HepG2 (cell line): ENCODE results near the gene PTPRN. TPM values are rescaled to one million over a fixed set of nuclear protein-coding genes. Genes with fewer than 3 reads are reported as not detected.
A peak's percentile ranks its signal among the peaks of the same experiment; 100 is the strongest.

Experiments
- CBX2 ChIP-seq, 2 experiments: fragments of 200-600 bp in 1 of 2; sonication (generic); formaldehyde crosslinking in 1 of 2; IDR thresholded peaks; 2 replicates each; pipeline versions ENCODE4 v1.7.0 to v1.8.1; 2018 to 2022; ENCODE audit warnings: low read depth in 2 of 2, low read length in 1 of 2, mild to moderate bottlenecking in 1 of 2, missing genetic modification reagents in 1 of 2
- FOXA3 ChIP-seq: IDR thresholded peaks from 2 replicates; pipeline ENCODE4 v1.6.1; 2016; ENCODE audit warnings: missing genetic modification reagents, missing compliant biosample characterization
- GTF2F1 ChIP-seq: fragments of 150-350 bp; IDR thresholded peaks from 2 replicates; pipeline ENCODE4 v1.6.1; 2014; ENCODE audit warnings: low read length
- HNRNPL ChIP-seq: fragments of 200-400 bp; formaldehyde crosslinking; IDR thresholded peaks from 2 replicates; pipeline ENCODE4 v1.6.1; 2017; ENCODE audit warnings: mild to moderate bottlenecking, low read depth, low read length
- HOXA7 ChIP-seq: sonication (generic); formaldehyde crosslinking; IDR thresholded peaks from 2 replicates; pipeline ENCODE4 v1.8.1; 2022; ENCODE audit warnings: mild to moderate bottlenecking, missing genetic modification reagents, moderate library complexity
- KAT8 ChIP-seq: IDR thresholded peaks from 2 replicates; pipeline ENCODE4 v1.6.1; 2016; ENCODE audit warnings: missing genetic modification reagents, missing compliant biosample characterization
- MTF1 ChIP-seq: sonication (generic); formaldehyde crosslinking; IDR thresholded peaks from 2 replicates; pipeline ENCODE4 v1.5.0; 2020; ENCODE audit warnings: missing genetic modification reagents
- REL ChIP-seq: sonication (generic); formaldehyde crosslinking; conservative IDR thresholded peaks from 2 replicates; pipeline ENCODE4 v1.8.0; 2022; ENCODE audit warnings: mild to moderate bottlenecking, missing genetic modification reagents, moderate library complexity
- SAFB2 ChIP-seq: sonication (generic); formaldehyde crosslinking; IDR thresholded peaks from 2 replicates; pipeline ENCODE4 v1.5.1; 2020; ENCODE audit warnings: missing genetic modification reagents, low read depth, mild to moderate bottlenecking, borderline replicate concordance
- SALL2 ChIP-seq: sonication (generic); formaldehyde crosslinking; IDR thresholded peaks from 2 replicates; pipeline ENCODE4 v1.8.1; 2023; ENCODE audit warnings: mild to moderate bottlenecking, missing genetic modification reagents, inconsistent platforms
- SATB2 ChIP-seq: sonication (generic); formaldehyde crosslinking; IDR thresholded peaks from 2 replicates; pipeline ENCODE4 v1.5.0; 2020; ENCODE audit warnings: missing genetic modification reagents
- SNAI1 ChIP-seq: sonication (generic); formaldehyde crosslinking; IDR thresholded peaks from 2 replicates; pipeline ENCODE4 v1.5.0; 2020; ENCODE audit warnings: mild to moderate bottlenecking, missing genetic modification reagents, borderline replicate concordance
- YY1 ChIP-seq: IDR thresholded peaks from 2 replicates; pipeline ENCODE4 v1.6.1; 2011; ENCODE audit warnings: low read length, low read depth, moderate library complexity, mild to moderate bottlenecking; ENCODE audit not compliant: insufficient read depth, insufficient replicate concordance
- ZMYM2 ChIP-seq: sonication (generic); formaldehyde crosslinking; IDR thresholded peaks from 2 replicates; pipeline ENCODE4 v1.8.0; 2022; ENCODE audit warnings: mild to moderate bottlenecking, missing genetic modification reagents
- ZNF292 ChIP-seq: sonication (generic); formaldehyde crosslinking; IDR thresholded peaks from 2 replicates; pipeline ENCODE4 v1.8.1; 2022; ENCODE audit warnings: mild to moderate bottlenecking, low read depth, missing genetic modification reagents, borderline replicate concordance
- ZNF792 ChIP-seq: IDR thresholded peaks from 2 replicates; pipeline ENCODE4 v1.6.1; 2016
- polyA plus RNA-seq, 8 experiments: library from polyadenylated mRNA; depleted of rRNA in 3 of 8; stranded (reverse) in 7 of 8; unstranded in 1 of 8; fragments of >200 nt; fragmentation: Illumina TruSeq in 4 of 8; extraction: Trizol in 4 of 8; gene quantifications; 2 replicates each; pipeline versions ENCODE4 v1.2.1 to v1.2.3, GENCODE V29; 2011 to 2016; ENCODE audit warnings: low read depth in 4 of 8, missing spikeins in 1 of 8, mixed read lengths in 1 of 8; ENCODE audit not compliant: insufficient read depth in 1 of 8
- total RNA-seq, 5 experiments: library from RNA; depleted of rRNA; stranded (reverse); fragments of >200 nt; fragmentation: Illumina TruSeq; extraction: Trizol; gene quantifications; 2 replicates each; pipeline ENCODE4 v1.2.3, GENCODE V29; 2016; ENCODE audit warnings: low read depth in 1 of 5
- TF ChIP-seq, protein P1 (sequence below): sonication (generic); formaldehyde crosslinking; IDR thresholded peaks from 2 replicates; pipeline ENCODE4 v1.4.0; 2020; ENCODE audit warnings: mild to moderate bottlenecking, low read depth, missing genetic modification reagents
- TF ChIP-seq, protein P2 (sequence below): sonication (generic); formaldehyde crosslinking; IDR thresholded peaks from 2 replicates; pipeline ENCODE4 v1.5.0; 2020; ENCODE audit warnings: mild to moderate bottlenecking, missing genetic modification reagents, borderline replicate concordance
- TF ChIP-seq, protein P3 (sequence below): sonication (generic); formaldehyde crosslinking; conservative IDR thresholded peaks from 2 replicates; pipeline ENCODE4 v1.4.0; 2020; ENCODE audit warnings: missing genetic modification reagents
- TF ChIP-seq, protein P4 (sequence below): sonication (generic); formaldehyde crosslinking; IDR thresholded peaks from 2 replicates; pipeline ENCODE4 v1.4.0; 2020; ENCODE audit warnings: low read depth, mild to moderate bottlenecking, missing genetic modification reagents

The PTPRN gene
- total and polyA plus RNA-seq, 2 of the 13 experiments (the other 11 are each of a cell fraction or from before 2014, with no cell fraction given): 0.26 TPM; not detected in 1

DNA sequence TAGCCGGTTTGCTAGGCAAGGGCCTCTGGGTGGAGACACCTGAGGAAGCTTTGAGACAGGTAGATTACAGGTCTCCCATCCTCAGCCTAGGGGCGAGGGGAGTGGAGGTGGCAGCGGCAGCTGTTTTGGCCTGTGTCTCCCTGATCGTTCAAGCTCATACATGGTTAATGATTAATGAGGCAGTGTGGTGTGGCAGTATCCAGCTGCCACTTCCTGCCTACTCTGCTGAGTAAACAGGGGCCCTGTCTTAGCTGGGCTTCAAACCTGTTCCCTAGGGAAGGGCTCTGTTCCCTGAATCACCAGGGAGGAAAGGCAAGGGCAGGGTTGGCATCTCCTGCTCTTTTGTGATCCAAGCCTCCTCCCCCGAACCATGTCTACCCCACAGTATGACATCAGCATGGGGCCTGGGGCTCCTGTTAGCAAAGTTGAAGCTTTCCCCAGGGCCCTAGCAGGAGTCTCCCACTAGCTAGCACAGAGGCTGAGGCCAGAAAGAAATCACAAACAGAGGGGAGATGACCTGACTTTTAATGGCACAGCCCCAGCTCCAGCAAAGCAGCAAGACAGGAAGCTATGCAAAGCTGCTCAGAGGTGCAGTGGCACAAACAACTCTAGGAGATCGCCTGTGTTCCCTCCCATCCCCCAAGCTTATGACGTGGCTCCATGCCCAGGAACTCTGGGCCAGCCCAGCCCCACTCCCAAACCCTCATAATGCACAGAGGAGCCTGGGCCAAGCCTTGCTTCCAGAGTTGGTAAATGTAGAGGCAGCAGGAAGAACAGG lies 59.8 kb downstream of the PTPRN start (continued):
- TF ChIP-seq, protein P1, sequence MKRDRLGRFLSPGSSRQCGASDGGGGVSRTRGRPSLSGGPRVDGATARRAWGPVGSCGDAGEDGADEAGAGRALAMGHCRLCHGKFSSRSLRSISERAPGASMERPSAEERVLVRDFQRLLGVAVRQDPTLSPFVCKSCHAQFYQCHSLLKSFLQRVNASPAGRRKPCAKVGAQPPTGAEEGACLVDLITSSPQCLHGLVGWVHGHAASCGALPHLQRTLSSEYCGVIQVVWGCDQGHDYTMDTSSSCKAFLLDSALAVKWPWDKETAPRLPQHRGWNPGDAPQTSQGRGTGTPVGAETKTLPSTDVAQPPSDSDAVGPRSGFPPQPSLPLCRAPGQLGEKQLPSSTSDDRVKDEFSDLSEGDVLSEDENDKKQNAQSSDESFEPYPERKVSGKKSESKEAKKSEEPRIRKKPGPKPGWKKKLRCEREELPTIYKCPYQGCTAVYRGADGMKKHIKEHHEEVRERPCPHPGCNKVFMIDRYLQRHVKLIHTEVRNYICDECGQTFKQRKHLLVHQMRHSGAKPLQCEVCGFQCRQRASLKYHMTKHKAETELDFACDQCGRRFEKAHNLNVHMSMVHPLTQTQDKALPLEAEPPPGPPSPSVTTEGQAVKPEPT (CRISPR knock-in tag): peak; percentile 37; the same call in 1 of the 2 replicates
- 0 out of 2 replicates have a peak, but pooled peaks have one; percentile 40 for TF ChIP-seq ZMYM2 (CRISPR knock-in tag)
- TF ChIP-seq, protein P2, sequence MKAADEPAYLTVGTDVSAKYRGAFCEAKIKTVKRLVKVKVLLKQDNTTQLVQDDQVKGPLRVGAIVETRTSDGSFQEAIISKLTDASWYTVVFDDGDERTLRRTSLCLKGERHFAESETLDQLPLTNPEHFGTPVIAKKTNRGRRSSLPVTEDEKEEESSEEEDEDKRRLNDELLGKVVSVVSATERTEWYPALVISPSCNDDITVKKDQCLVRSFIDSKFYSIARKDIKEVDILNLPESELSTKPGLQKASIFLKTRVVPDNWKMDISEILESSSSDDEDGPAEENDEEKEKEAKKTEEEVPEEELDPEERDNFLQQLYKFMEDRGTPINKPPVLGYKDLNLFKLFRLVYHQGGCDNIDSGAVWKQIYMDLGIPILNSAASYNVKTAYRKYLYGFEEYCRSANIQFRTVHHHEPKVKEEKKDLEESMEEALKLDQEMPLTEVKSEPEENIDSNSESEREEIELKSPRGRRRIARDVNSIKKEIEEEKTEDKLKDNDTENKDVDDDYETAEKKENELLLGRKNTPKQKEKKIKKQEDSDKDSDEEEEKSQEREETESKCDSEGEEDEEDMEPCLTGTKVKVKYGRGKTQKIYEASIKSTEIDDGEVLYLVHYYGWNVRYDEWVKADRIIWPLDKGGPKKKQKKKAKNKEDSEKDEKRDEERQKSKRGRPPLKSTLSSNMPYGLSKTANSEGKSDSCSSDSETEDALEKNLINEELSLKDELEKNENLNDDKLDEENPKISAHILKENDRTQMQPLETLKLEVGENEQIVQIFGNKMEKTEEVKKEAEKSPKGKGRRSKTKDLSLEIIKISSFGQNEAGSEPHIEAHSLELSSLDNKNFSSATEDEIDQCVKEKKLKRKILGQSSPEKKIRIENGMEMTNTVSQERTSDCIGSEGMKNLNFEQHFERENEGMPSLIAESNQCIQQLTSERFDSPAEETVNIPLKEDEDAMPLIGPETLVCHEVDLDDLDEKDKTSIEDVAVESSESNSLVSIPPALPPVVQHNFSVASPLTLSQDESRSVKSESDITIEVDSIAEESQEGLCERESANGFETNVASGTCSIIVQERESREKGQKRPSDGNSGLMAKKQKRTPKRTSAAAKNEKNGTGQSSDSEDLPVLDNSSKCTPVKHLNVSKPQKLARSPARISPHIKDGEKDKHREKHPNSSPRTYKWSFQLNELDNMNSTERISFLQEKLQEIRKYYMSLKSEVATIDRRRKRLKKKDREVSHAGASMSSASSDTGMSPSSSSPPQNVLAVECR (CRISPR knock-in tag): peak; percentile 81; the same call in 1 of the 2 replicates
- no peak for TF ChIP-seq GTF2F1
- TF ChIP-seq SAFB2 (CRISPR knock-in tag): no peak; the same call in 1 of the 2 replicates
- TF ChIP-seq SNAI1 (CRISPR knock-in tag): no peak
- peak; percentile 92 for TF ChIP-seq ZNF292
- no peak for TF ChIP-seq REL (CRISPR knock-in tag)
- peak; percentile 61; the same call in 1 of the 2 replicates for TF ChIP-seq SALL2 (CRISPR knock-in tag)
- peak; percentile 60; the same call in 1 of the 2 replicates for TF ChIP-seq HNRNPL
- no peak for TF ChIP-seq HOXA7 (CRISPR knock-in tag)
- no peak for TF ChIP-seq MTF1
- TF ChIP-seq SATB2: no peak
- TF ChIP-seq, protein P3, sequence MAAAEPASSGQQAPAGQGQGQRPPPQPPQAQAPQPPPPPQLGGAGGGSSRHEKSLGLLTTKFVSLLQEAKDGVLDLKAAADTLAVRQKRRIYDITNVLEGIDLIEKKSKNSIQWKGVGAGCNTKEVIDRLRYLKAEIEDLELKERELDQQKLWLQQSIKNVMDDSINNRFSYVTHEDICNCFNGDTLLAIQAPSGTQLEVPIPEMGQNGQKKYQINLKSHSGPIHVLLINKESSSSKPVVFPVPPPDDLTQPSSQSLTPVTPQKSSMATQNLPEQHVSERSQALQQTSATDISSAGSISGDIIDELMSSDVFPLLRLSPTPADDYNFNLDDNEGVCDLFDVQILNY: no peak
- no peak; the same call in 1 of the 2 replicates for TF ChIP-seq ZNF792 (CRISPR knock-in tag)
- TF ChIP-seq, protein P4, sequence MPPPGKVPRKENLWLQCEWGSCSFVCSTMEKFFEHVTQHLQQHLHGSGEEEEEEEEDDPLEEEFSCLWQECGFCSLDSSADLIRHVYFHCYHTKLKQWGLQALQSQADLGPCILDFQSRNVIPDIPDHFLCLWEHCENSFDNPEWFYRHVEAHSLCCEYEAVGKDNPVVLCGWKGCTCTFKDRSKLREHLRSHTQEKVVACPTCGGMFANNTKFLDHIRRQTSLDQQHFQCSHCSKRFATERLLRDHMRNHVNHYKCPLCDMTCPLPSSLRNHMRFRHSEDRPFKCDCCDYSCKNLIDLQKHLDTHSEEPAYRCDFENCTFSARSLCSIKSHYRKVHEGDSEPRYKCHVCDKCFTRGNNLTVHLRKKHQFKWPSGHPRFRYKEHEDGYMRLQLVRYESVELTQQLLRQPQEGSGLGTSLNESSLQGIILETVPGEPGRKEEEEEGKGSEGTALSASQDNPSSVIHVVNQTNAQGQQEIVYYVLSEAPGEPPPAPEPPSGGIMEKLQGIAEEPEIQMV (CRISPR knock-in tag): peak; percentile 43; the same call in 1 of the 2 replicates
- TF ChIP-seq KAT8 (CRISPR knock-in tag): peak; percentile 65; the same call in 1 of the 2 replicates
- peak; percentile 99 for TF ChIP-seq FOXA3 (CRISPR knock-in tag)
- no peak for TF ChIP-seq CBX2 (IDR thresholded peaks at IDR 0.05; ENCODE audit: low read depth, low read length)
- no peak for TF ChIP-seq CBX2 (CRISPR knock-in tag; IDR thresholded peaks at IDR 0.05; ENCODE audit: low read depth)
- TF ChIP-seq YY1: no peak
